HCT116 (cell line): ENCODE measurements around the gene NEB. TPM values are rescaled to one million over a fixed set of nuclear protein-coding genes. Genes with fewer than 3 reads are reported as not detected.

Experiments
- ATAC-seq: fragments of 200-7000 bp; cut with Tn5 transposase; 2 replicates; pipeline ENCODE4 v1.9.1; 2020; ENCODE audit warnings: mild to moderate bottlenecking, moderate library complexity
- BruUV-seq: library from RNA; stranded (reverse); fragments of 400-500 nt; replicated peaks from 2 replicates; lab custom pipeline; 2021; lab: Mats Ljungman, UMichigan
- CTCF ChIA-PET: fragments of 300-600 bp; sonication (Branson Sonifier 250); formaldehyde crosslinking; loops from one replicate; lab custom pipeline; 2021; ENCODE audit warnings: antibody characterized with exemption; lab: Charles Lee
- POLR2A ChIA-PET: fragments of 300-600, 350-600 bp; sonication (Branson Sonifier 250); formaldehyde crosslinking; loops from one replicate; lab custom pipeline; 2021; ENCODE audit warnings: antibody characterized with exemption; lab: Charles Lee
- RAD21 ChIA-PET, 2 experiments: fragments of 300-600 bp; sonication (Branson Sonifier 250); formaldehyde crosslinking; loops; one replicate each; lab custom pipeline; 2023; ENCODE audit warnings: low total read pairs in 2 of 2; ENCODE audit not compliant: uncharacterized antibody in 2 of 2, unreplicated experiment in 2 of 2, low non-redundant PET in 1 of 2; lab: Charles Lee
- DNase-seq: peaks from one replicate; pipeline ENCODE4 v3.0.0-alpha.2; 2010; ENCODE audit warnings: low read depth, low spot score
- H2AFZ ChIP-seq: fragments of 200-600 bp; shearing (Covaris generic), sonication (generic); 2 replicates; pipeline ENCODE4 v1.6.1; 2017; ENCODE audit warnings: low read depth, mixed run types, mixed read lengths, antibody characterized with exemption, low read length; ENCODE audit not compliant: poor library complexity, severe bottlenecking
- H3K27ac ChIP-seq: 2 replicates; pipeline ENCODE4 v1.5.1; 2012; ENCODE audit warnings: low read depth, low read length
- H3K27me3 ChIP-seq: fragments of 200-600 bp; sonication (generic); 2 replicates; pipeline ENCODE4 v1.6.1; 2016; ENCODE audit warnings: mixed run types, low read length, mixed read lengths; ENCODE audit not compliant: insufficient read depth
- H3K36me3 ChIP-seq, 2 experiments: fragments of 200-500 bp in 1 of 2; fragments of 200-600 bp in 1 of 2; sonication (Bioruptor generic) in 1 of 2; sonication (generic) in 1 of 2; 2 replicates each; pipeline versions ENCODE4 v1.5.1 to v1.6.1; 2014 to 2016; ENCODE audit warnings: low read length in 2 of 2, inconsistent platforms in 1 of 2, mixed read lengths in 1 of 2, mixed run types in 1 of 2; ENCODE audit not compliant: insufficient read depth in 2 of 2, control insufficient read depth in 1 of 2
- H3K4me1 ChIP-seq, 2 experiments: fragments of 200-600 bp in 1 of 2; sonication (generic) in 1 of 2; 2 replicates each; pipeline versions ENCODE4 v1.5.1 to v1.6.1; 2012 to 2017; ENCODE audit warnings: low read length in 2 of 2, inconsistent platforms in 1 of 2, mild to moderate bottlenecking in 1 of 2, mixed read lengths in 1 of 2, mixed run types in 1 of 2, moderate library complexity in 1 of 2; ENCODE audit not compliant: insufficient read depth in 2 of 2, control insufficient read depth in 1 of 2
- H3K4me2 ChIP-seq: fragments of 200-600 bp; sonication (generic); 2 replicates; pipeline ENCODE4 v1.6.1; 2017; ENCODE audit warnings: mixed run types, low read length, mixed read lengths
- H3K4me3 ChIP-seq, 2 experiments: fragments of 200-600 bp in 1 of 2; sonication (generic) in 1 of 2; replicated peaks in 1 of 2; 2 replicates each; pipeline ENCODE4 v1.5.1; 2011 to 2016; ENCODE audit warnings: low read length in 2 of 2, control low read depth in 1 of 2, low read depth in 1 of 2, mild to moderate bottlenecking in 1 of 2, mixed read lengths in 1 of 2, mixed run types in 1 of 2
- H3K79me2 ChIP-seq: fragments of 200-600 bp; sonication (generic); 2 replicates; pipeline ENCODE4 v1.6.1; 2017; ENCODE audit warnings: mild to moderate bottlenecking, mixed run types, low read length, moderate library complexity, mixed read lengths; ENCODE audit not compliant: insufficient read depth
- H3K9ac ChIP-seq: fragments of 200-600 bp; sonication (generic); 2 replicates; pipeline ENCODE4 v1.6.1; 2016; ENCODE audit warnings: low read length, mixed read lengths
- H3K9me2 ChIP-seq: fragments of 200-600 bp; sonication (generic), shearing (Covaris generic); 2 replicates; pipeline ENCODE4 v1.6.1; 2017; ENCODE audit warnings: mixed run types, mild to moderate bottlenecking, moderate library complexity; ENCODE audit not compliant: insufficient read depth
- H3K9me3 ChIP-seq, 2 experiments: fragments of 200-500 bp in 1 of 2; fragments of 200-600 bp in 1 of 2; sonication (Bioruptor generic) in 1 of 2; sonication (generic) in 1 of 2; 2 replicates each; pipeline ENCODE4 v1.6.1; 2014 to 2017; ENCODE audit warnings: low read length in 2 of 2, mixed read lengths in 2 of 2, inconsistent platforms in 1 of 2, low read depth in 1 of 2, mild to moderate bottlenecking in 1 of 2, mixed run types in 1 of 2, moderate library complexity in 1 of 2; ENCODE audit not compliant: control insufficient read depth in 1 of 2, insufficient read depth in 1 of 2
- H4K20me1 ChIP-seq: fragments of 200-600 bp; sonication (generic), shearing (Covaris generic); 2 replicates; pipeline ENCODE4 v1.6.1; 2017; ENCODE audit warnings: mixed run types, mild to moderate bottlenecking, moderate library complexity; ENCODE audit not compliant: insufficient read depth
- EGR1 ChIP-seq: IDR thresholded peaks from 2 replicates; pipeline ENCODE4 v1.6.1; 2012; ENCODE audit warnings: low read depth
- FOSL1 ChIP-seq: IDR thresholded peaks from 2 replicates; pipeline ENCODE4 v1.6.1; 2012; ENCODE audit warnings: low read depth
- JUND ChIP-seq: IDR thresholded peaks from 2 replicates; pipeline ENCODE4 v1.6.1; 2012
- SIN3A ChIP-seq: IDR thresholded peaks from 2 replicates; pipeline ENCODE4 v1.6.1; 2012; ENCODE audit warnings: low read depth
- SP1 ChIP-seq: IDR thresholded peaks from 2 replicates; pipeline ENCODE4 v1.6.1; 2012; ENCODE audit warnings: low read depth
- SRF ChIP-seq: IDR thresholded peaks from 2 replicates; pipeline ENCODE4 v1.6.1; 2012; ENCODE audit warnings: low read depth
- TCF7L2 ChIP-seq: IDR thresholded peaks from 2 replicates; pipeline ENCODE4 v1.7.0; 2011; ENCODE audit warnings: borderline replicate concordance, inconsistent platforms; ENCODE audit not compliant: insufficient read depth, insufficient read length; ENCODE audit errors: extremely low read depth
- YY1 ChIP-seq: IDR thresholded peaks from 2 replicates; pipeline ENCODE4 v1.6.1; 2011; ENCODE audit warnings: low read length, low read depth, moderate library complexity, mild to moderate bottlenecking; ENCODE audit not compliant: insufficient replicate concordance; ENCODE audit errors: extremely low read depth
- ZFX ChIP-seq: fragments of 450-650 bp; IDR thresholded peaks from 2 replicates; pipeline ENCODE4 v1.6.1; 2017
- intact Hi-C: fragments of 100-400 bp; cut with micrococcal nuclease; formaldehyde crosslinking; loops from 2 replicates; pipeline ENCODE4 v1.10.0; 2022
- total RNA-seq: library from RNA; stranded (reverse); gene quantifications from one replicate; pipeline ENCODE4 v1.2.1, GENCODE V29; 2021; ENCODE audit not compliant: unreplicated experiment
- TF ChIP-seq, protein P1 (sequence below), 3 experiments: fragments of 200-600 bp in 1 of 3; sonication (generic) in 1 of 3; IDR thresholded peaks in 2 of 3; conservative IDR thresholded peaks in 1 of 3; 2 replicates each; pipeline ENCODE4 v1.5.1; 2012 to 2017; ENCODE audit warnings: low read depth in 2 of 3, low read length in 2 of 3, antibody characterized with exemption in 1 of 3, borderline replicate concordance in 1 of 3, control low read depth in 1 of 3, mild to moderate bottlenecking in 1 of 3, mixed read lengths in 1 of 3, mixed run types in 1 of 3, moderate library complexity in 1 of 3; ENCODE audit not compliant: insufficient read depth in 1 of 3
- TF ChIP-seq, protein P2 (sequence below): IDR thresholded peaks from 2 replicates; pipeline ENCODE4 v1.6.1; 2012

The NEB gene
- total RNA-seq, 1 experiment from 2014 or later: 0.34 TPM

DNA sequence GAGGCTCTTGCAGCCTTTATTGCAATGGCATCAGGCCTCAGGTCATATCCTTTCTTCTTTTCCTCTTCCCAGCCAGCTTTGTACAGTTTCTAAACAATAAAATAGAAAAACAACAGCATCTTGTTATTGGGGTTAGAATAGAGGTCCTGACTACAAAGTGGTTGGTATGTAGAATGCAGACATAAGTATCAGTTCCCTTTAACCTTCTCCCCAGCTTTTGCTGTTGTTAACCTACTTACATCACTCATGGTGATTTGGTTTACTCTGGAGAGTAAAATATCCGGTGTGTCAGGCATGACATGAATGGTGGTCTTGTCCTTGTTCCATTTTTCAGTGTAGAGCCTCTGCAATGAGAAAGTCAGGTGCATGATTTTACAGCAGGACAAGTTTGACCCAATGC is 69.8 kb downstream of the NEB start (continued):
- TF ChIP-seq, protein P1, sequence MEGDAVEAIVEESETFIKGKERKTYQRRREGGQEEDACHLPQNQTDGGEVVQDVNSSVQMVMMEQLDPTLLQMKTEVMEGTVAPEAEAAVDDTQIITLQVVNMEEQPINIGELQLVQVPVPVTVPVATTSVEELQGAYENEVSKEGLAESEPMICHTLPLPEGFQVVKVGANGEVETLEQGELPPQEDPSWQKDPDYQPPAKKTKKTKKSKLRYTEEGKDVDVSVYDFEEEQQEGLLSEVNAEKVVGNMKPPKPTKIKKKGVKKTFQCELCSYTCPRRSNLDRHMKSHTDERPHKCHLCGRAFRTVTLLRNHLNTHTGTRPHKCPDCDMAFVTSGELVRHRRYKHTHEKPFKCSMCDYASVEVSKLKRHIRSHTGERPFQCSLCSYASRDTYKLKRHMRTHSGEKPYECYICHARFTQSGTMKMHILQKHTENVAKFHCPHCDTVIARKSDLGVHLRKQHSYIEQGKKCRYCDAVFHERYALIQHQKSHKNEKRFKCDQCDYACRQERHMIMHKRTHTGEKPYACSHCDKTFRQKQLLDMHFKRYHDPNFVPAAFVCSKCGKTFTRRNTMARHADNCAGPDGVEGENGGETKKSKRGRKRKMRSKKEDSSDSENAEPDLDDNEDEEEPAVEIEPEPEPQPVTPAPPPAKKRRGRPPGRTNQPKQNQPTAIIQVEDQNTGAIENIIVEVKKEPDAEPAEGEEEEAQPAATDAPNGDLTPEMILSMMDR (IDR thresholded peaks at IDR 0.05 in 2 of 3, conservative IDR thresholded peaks at IDR 0.05 in 1 of 3; ENCODE audit: borderline replicate concordance in 1 of 3, insufficient read depth in 1 of 3, low read depth in 2 of 3, low read length in 2 of 3): no peak
- TF ChIP-seq, protein P2, sequence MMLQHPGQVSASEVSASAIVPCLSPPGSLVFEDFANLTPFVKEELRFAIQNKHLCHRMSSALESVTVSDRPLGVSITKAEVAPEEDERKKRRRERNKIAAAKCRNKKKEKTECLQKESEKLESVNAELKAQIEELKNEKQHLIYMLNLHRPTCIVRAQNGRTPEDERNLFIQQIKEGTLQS: no peak
- no peak for TF ChIP-seq JUND
- TF ChIP-seq FOSL1: no peak
- TF ChIP-seq YY1: no peak
- TF ChIP-seq SP1: no peak
- TF ChIP-seq TCF7L2: no peak
- TF ChIP-seq ZFX: no peak

GRCh38 chr2:151661625-151662024 is 72.7 kb downstream of the NEB start:
- Histone ChIP-seq H3K4me1 (no peaks in the 10 kb centered on the region), H3K9me2 (no peaks in the 10 kb centered on the region), H3K4me3 (no peak overlapping the region), H3K36me3 (no peaks in the 10 kb centered on the region), H4K20me1 (no peaks in the 10 kb centered on the region), H3K27ac (no peak overlapping the region), H3K79me2 (no peaks in the 10 kb centered on the region), H3K4me2 (no peak overlapping the region), H3K9me3 (no peaks in the 10 kb centered on the region), H3K27me3 (no peaks in the 10 kb centered on the region), H3K9ac (no peak overlapping the region), H2AFZ (no peak overlapping the region)
- POLR2A ChIA-PET: no interaction called here
- RAD21 ChIA-PET: no interaction called here
- intact Hi-C loops: no loop called here
- ATAC-seq: no peak
- CTCF ChIA-PET: no interaction called here
- no peak for DNase-seq
- TF ChIP-seq FOSL1 (no peak), SRF (no peak), SIN3A (no peak), ZFX (no peak), EGR1 (no peak)
- BruUV-seq: no TSS peak
